NCI-H1105 (cell line): Measurements from ENCODE around the gene RHOBTB3.
"Not testable (repeated sequence)": the region's sequence is repeated elsewhere in the genome, so short reads cannot be mapped to it uniquely, and the experiment has no call there.

Experiments
- DNase-seq: peaks from one replicate; lab custom pipeline; 2025; lab: John Stamatoyannopoulos, UW

Gene RHOBTB3

DNA sequence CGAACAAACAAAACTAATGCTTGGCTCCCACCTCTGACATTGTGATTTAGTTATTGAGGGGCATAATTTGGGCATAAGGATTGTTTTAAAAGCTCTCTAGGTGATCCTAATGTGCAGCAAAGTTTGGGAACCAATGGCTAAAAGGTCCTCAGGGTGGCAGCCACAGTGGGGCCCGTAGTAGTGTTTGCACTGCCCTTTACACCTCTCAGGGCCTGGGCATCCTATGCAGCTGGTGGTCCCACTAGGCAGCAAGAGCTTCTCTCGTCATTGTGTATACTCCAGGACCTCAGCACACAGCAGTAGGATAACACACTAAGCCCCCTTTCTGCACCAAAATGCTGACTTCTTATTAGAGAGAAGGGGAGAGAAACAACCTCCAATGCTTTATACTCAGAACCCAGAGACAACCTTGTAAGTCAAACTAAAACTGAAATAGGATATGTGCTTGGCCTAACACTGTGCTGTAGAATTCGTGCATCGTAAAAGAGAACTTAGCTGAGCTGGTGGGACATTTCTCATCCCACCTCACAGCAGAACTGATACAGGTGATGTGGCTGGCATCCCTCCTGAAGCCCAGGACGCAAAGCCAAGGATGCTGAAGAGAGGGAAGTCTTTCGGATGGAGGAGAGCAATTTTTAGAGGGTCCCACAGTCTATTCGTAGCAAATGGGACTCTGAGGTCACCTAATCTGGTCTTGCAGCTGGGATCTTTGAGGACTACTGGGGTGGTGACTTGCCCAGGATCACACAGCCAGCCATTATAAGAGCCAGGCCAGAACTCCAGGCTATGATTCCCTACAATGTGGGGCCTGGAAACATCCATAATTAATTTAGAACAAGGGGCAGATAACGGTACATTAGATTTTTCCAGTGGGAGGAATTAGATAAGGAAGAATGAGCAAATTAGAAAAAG is 90.2 kb downstream of the RHOBTB3 start:
- DNase-seq, result no peak

DNA sequence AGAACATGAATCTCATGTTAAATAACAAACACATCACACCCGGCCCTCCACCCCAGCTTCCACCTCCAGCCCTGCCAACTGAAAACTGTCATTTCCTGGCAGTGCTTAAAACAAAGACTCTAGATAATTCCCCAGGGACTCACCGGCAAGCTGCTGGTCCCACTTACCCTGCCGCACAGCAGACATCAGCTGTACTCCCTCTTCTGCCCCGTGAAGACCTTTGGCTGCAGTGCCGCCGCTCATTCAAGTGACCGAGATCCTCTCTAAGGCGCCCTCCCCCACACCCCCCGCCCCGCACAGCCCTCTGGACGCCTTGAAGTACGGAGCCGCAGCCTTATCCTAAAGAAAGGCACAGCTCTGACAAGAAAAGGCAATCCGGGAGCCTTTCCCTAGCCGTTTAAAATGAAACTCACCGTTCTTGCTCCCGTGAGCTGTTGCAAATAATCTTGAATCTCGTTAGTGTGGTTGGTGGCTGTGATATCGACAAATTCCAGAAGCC is 91.0 kb downstream of the RHOBTB3 start:
- DNase-seq, result peak; percentile 20

DNA sequence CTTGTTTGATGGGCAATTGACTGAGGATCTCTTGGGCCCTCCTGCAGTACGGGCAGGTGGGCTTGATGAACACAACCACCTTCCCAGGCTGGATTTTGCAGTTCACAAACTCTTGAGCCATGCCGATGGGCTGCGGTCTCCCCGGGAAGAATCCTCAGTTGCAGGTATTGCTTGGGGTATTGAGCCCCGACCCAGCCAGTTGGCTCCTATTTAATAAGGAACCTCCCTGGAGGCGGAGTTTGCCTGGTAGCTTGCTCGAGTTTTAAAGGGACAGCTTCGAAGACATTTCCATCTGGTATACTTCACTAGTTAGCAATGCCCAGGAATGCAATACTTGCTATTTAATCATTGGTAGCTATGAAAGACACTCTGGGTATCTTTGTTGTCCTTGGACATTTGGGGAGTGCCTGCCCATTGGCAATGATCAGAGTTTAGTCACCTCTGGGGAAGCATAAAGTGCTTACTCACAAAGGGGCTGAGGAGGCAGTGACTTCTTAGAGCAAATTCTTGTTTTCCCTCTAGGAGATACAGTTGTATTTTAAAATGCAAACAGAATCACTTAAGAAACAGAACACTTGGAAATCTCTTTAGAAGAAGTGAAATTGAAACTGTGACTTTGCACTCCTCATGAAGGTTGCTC is 91.5 kb downstream of the RHOBTB3 start, which contains the start of gene GLRX:
TSS of gene GLRX (minus strand) at position 185 of the 640 bp plus-strand sequence. CDS start at position 121, 64 bp downstream.
- peak; percentile 48 for DNase-seq

DNA sequence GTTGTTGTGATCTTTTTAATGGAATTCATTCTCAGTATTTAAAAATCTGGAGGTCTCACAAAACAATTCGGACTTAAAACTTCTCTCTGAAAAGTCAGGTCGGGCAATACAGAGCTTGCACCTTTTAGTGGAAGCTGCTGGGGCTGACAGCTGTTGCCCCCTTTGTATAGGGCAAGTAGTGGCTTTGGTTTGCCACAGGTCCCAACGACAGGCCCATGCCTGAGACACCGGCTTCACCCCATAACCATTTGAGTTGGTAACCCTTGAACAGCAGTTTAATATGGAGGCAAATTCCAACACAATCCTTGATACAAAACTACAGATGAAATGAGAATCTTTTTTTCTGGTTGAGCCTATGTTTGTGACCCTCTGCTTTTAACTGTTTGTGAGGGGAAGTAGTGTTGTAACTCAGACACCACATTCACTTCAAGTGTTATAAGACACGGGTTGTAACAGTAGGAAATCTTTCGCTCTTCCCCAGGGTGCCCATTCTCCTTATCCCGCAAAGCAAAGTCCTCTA is 92.1 kb downstream of the RHOBTB3 start:
- no peak for DNase-seq

DNA sequence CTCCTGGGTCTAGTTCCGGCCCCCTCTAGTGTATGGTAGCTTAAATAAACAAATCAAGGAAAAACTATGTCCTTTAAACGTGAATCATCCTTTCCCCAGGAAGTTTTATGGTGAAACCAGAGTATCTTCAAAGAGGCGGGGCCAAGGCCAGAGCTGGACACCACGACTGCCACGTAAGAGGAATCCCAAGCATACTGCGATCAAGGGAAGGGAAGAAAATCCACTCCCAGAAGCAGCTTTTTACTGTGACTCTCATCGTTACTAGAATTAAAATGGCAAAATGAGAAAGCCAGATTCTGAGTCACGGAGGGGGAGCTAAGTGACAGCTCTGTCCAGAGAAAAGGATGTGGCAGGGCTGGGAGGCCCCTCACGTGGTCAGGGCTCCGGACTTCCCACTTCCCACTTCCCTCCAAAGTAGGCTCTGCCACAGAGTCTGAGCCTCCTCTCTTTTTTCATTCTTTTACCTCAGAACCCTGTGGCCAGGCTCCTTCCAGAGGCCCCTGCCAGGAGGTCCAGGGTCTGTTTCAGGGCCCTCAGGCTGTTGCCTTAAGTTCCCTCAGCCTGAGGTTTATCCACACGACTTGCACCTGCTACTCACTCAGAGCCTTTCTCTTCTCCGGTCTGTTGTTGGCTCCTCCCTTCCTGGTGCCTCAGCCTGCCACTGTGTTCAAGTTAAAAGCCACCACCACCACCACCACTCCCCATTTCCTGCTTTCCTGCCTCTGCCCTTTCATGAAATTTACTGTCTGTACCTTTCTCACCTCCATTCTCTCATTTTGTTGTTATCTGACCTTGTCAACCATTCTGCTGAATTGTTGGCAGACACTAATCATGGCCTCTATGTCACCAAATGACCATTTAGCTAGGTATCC is 92.8 kb downstream of the RHOBTB3 start:
- no peak for DNase-seq

DNA sequence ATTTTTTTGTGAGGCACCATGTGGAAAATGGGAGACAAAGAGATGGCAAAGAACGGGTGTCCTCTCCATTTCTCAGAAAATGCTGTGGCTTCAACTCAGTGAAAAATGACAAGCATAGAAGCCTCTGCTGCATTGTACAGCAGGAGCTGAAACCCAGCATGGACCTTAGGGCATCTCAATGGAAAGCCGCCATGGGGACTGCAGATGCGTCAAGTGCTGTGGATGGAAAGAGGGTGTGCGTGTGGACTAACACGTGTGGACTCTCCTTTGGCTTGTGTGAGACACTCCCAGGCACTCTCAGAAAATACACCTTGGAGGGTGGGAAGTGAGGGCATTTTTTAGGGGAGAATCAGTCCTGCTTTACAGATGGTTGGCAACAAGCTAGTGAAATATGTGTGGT is 93.6 kb downstream of the RHOBTB3 start:
- DNase-seq, result no peak

DNA sequence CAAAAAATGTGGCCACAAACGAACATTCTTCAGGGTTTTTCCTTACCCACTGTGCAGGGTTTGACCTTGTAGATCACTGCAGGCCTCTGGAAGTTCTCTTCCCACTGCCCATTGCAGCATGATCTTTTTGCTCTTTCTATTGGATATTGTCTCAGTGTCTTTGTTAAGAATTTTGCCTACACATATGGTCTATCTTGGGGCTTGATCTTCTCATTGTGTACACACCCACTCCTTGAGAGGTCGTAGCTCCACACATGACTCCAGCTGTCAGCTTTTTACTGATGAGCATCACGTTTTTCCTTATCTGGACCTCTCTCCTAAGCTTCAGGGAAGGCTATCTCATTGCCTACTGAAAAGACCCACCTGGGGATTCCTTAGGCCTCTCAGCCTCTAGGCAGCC is 94.4 kb downstream of the RHOBTB3 start:
- DNase-seq, result no peak

DNA sequence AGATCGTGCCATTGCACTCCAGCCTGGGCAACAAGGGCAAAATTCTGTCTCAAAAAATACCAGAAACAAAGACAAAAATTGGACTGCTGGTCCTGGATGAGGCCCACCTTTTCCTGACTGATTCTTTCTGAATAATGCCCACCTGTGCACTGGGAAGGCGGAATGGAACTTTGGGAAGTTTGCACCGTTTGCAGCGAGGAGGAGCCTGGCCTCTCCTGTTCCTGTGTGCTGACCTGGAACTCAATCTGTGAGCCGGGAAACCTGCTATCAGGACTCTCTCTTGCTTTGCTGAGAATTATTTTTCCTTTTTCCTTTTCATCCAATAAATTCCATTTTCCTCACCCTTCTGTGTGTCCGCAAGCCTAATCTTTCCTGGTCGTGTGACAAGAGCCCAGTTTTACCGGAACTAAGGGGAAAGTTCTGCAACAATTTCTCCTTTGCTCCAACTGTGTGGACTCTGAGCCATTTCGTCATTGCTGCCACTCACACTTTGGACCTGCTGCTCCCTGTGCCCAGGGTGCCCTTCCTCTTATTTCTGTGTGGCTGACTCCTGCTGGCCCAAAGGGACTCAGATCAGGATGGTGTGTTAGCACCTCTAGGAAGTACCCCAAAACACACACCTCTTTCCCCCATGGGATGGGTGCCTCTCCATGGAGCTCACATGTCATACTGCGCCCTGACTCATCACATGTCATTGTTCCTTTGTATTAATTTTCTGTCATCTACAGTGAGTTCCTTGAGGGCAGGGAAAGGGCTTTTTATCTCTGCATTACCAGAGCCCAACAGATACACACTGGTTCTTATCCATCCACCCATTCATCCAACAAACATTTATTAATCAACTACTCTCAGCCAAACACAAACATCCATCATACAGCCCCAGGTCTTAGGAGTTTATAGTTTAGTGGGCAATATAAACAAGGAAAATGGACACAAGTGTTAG is 96.1 kb downstream of the RHOBTB3 start:
- DNase-seq, result no peak

DNA sequence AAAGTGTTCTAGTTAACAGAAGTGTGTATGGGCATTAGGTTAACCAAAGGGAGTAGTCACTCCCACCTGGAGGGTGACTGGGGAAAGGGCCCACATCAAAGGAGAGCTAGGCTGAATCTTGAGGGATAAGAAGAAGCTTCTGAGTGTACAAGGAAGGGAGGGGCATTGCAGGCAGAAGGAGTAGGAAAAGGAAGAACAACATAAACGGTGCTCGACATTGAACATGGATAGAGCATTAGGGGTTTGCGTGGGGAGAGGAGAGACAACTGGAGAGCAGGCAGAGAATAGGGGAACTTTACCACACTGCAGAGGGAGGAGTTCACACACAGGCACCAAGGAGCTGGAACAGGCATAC is 96.7 kb downstream of the RHOBTB3 start:
- no peak for DNase-seq

DNA sequence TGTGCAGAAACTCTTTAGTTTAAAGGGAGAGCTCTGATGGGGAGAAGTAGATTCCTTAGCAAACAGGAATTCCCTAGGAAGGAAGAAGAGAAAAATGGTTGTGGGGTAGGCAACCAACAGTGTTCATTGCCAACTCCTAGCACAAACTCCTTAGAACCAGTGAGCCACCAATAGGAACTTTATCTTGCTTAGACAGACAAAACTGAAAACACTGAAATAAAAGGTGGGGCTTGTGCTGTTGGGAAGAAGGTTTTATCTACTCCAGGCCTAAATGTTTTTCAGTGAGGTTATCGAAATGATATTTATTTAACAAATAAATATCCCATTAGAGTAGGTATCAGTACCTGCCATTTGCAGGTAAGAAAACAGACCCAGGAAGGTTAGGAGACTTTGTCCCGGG is 99.1 kb downstream of the RHOBTB3 start:
- no peak for DNase-seq

DNA sequence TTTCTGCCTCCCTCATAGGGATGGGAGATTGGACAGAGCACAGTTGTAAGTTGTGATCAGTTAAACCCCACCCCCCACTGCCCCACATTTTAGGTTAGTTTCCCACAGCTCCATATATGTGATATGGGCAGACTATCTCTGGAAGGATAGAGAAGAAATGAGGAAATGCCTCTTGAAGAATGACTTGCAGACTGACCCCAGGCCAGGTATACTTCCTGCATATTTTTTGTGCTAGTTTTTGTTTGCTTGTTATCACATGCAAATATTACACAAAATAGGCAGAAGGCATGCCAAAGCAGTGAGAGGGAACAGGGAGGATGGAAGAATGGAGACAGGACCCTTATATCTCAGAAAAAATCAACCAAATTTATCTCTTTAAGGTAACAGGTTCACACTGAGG is 101.5 kb downstream of the RHOBTB3 start:
- DNase-seq, result no peak

DNA sequence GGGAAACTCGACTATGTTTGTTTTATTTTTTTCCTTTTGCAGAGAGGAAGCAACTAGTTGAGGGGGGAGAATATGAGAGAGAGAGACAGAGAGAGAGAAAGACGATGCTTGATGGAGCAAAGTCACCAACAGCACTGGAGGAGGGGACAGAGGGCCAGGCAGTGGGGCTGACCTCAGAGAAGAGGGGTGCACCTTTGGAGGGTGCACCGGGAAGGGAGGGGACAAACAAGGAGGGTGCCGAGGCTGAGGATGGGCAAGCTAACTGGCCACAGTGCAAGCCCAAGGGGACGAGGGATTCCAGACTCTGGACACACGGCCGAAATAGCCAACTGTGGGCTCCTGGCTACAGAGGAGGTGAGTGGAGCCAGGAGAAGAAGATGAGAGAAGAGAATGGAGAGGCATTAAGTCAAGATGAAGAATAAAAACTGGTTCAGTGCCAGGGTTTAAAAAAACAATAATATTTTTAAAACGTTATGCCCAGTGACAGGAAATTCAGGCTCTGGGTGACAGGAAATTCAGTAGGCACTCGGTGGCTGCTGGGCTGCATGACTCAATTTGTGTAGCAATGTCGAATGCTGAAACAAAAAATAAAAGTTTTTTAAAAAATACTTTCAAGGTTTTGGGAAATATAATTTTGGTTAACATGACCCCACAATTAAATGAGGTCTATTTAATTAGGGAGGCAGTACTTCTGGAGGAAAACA is 104.7 kb downstream of the RHOBTB3 start:
- DNase-seq, result no peak

DNA sequence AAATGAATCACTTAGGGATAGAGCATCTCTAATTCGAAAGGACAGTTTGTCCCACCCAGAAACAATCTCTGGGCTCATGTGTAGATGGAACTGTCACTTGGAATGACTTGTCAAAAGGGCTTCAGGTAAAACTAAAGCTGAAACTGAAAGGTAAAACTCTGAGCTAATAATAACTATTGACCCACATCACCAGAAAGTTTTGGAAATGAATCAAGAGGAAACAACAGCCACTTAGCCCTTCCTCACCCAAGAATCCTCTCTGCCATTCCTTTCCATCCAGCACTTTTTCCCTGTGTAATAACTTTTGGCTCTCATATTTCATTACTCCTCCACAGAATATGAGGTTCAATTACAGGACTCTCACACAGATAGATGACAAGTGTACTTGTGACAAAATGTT is 105.4 kb downstream of the RHOBTB3 start:
- DNase-seq, result no peak

DNA sequence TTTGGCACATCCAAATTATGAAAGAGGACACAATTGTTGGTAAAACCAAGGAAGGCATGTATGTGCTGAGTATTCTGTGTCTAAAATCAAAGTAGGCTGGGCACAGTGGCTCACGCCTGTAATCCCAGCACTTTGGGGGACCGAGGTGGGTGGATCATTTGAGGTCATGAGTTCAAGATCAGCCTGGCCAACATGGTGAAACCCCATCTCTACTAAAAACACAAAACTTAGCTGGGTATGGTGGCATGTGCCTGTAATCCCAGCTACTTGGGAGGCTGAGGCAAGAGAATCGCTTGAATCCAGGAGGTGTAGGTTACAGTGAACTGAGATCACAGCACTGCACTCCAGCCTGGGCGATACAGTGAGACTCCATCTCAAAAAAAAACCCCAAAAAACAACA is 105.8 kb downstream of the RHOBTB3 start:
- DNase-seq, result not testable (repeated sequence)

DNA sequence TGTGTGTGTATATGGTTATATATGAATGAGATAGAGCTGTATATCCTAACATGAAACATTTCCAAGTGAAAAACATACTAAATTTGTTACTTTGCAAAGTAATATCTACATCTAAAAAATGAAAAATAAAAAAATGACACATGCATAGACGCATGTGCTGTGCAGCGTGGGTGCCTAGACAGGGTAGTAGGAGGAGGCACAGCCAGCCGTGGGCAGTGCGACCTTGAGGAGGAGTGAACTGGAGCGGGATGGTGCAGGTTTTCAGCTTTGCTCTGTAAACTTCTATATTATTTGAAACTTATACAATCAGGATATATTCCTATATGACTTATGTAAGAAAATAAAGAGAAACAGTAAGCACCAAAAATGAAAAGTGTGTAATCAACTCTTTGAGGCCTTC is 106.4 kb downstream of the RHOBTB3 start:
- DNase-seq, result no peak

DNA sequence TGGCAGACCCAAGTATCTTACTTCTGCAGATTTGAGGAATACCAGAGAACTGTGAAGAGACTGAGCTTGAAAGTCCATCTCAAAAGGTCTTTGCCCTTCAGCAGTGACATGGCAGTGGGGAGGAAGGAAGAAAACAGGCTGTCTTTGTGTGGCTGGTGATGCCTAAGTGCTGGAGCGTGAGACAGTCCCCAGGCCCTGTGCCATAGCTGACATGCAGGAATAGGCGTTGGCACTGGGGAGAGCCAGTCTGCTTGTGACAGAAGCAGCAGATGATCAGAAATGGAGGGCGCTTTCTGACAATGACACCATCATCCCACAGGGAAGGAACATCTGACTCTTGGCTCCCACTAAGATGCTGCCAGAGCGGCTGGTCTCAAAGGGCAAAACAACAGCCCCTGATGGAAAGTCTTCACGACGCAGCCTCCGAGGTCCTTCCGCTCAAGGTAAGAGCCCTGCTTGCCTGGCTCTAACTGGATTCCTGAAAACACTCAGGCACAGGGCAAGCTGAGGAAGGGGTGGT is 106.9 kb downstream of the RHOBTB3 start:
- DNase-seq, result no peak

DNA sequence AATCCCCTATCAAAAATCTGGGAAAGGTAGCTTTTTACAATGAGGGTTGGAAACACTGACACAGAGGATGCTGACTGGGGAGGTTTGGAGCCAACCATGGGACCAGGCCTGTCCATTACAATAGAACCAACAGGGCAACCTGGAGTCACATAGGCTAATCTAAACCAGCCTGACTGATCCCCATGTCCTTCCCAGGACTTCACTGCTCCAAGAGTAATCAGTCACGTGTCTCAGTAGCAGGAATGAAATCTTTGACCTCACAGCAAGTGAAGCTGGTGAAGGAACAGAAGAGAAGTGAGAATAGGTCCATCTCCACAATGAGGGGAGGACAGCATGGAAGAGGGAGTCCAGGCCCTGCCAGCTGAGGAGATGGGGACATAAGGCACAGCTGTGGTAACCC is 107.4 kb downstream of the RHOBTB3 start:
- DNase-seq, result no peak

DNA sequence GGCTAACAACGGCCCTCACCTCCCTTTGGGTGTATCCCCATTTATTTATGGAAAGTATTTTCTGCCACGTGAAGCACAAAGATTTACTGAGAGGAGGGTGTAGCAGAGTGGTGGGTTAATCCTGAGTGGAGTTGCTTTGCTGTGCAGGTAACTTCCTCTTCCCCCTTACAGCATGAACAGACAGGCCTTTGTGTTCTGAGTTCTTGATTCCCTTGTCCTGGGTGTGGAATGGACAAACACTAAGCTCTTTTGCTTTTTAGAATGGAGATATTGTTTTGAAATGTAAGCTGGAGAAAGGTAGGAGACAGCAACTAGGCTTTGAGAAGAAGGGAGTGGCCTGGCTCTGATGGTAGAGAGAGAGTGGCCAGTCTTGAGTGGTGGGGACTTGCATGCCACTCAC is 108.5 kb downstream of the RHOBTB3 start:
- no peak for DNase-seq

DNA sequence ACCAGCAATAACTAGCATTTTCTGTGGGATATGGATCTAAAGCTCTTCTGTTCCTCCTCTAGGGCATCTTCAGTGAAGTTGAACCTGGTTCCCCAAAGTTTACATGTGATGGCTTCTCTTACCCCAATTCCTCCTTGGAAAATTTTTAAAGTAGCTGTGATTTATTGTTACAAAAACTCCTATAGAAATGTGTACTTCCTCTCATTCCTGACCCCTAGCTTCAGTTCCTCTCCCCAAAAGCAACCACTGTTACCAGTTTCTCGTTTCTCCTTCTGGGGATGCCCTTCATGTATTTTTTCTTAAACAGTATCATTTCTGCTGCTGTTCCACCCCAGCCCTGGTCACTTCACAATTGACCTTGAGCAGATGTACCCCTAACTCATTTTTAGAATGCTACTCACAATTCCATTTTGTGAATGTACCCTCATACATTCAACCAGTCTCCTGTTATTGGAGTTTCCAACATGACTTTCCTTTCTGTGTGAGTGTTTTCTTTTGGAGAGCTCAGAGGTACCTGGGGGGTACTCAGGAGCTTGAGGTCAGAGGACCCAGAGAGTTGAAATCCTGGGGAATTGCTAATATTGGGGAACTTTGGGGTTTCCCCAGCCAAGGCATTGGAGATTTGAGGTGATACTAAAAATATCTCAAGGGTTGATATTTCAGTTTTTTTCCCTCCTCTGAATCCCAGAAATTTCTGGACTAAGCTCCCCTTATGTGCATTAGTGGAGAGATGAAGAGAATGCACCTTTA is 110.0 kb downstream of the RHOBTB3 start:
- no peak for DNase-seq
